ENCODE data around the gene PPP1R3E.

DNA sequence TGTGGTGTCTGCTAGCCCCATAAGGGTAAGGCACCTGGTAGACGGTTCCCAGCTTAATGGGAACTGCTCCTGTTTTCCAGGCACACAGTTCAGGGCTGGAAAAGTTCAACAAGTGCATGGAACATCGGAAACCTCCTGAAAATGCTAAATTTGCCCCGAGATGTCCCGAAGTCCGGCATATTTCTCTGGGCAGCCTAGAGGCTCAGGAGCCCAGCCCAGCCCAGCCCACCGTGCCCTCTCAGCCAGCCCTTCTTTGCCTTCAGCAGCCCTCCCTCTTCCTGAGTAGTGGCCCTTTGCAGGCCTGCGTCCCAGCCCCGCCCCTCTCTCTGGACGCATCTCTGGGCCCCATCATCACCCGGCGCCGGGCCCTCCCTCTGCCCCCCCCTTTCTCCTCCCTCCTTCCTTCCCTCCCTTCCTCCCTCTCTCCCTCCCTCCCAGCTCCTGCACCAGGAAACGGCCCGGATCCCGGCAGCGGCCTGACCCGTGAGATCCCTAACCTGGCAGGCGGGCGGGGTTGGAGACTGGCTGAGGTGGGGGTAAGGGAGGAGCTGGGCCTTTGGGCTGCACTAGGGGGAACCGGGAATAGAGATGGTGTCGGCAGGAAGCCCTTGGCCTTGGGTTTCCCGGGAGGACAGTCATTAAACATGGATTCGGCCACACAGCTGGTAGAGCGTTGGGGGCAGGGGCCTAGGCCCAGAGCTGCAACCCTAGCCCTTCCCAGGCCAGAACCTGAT, 3.9 kb upstream of the PPP1R3E start, which contains the start of gene BCL2L2:
- peak; percentile 76 for TF ChIP-seq POLR2A (IDR thresholded peaks at IDR 0.05; ENCODE audit: extremely low read depth, insufficient read length)
- TF ChIP-seq CTCF (IDR thresholded peaks at IDR 0.05; ENCODE audit: low read depth, low read length): no peak

Data from NB4 (cell line).